Fibroblast of the aortic adventitia (primary cell): ENCODE data around the gene SULT1C2. TPM values are rescaled to one million over a fixed set of nuclear protein-coding genes. Genes with fewer than 3 reads are reported as not detected.
"Not testable (repeated sequence)": the region's sequence is repeated elsewhere in the genome, so short reads cannot be mapped to it uniquely, and the experiment has no call there.

Source experiments
- DNase-seq: peaks from one replicate; pipeline ENCODE4 v3.0.0-alpha.2; 2010; ENCODE audit warnings: low read depth
- H3K4me3 ChIP-seq: 2 replicates; pipeline ENCODE4 v1.5.1; 2011; ENCODE audit warnings: low read depth, mild to moderate bottlenecking, control low read depth, low read length, moderate library complexity
- total RNA-seq: library from RNA; depleted of rRNA; stranded (reverse); fragments of >200 nt; gene quantifications from 2 replicates; pipeline ENCODE4 v1.2.3, GENCODE V29; 2012; ENCODE audit warnings: low replicate concordance
- TF ChIP-seq, protein P1 (sequence below): IDR thresholded peaks from 2 replicates; pipeline ENCODE4 v1.5.1; 2011; ENCODE audit warnings: mild to moderate bottlenecking, low read length, control low read depth, inconsistent platforms; ENCODE audit not compliant: insufficient read depth

Gene SULT1C2
- total RNA-seq, 1 donor = 0.27 TPM

DNA sequence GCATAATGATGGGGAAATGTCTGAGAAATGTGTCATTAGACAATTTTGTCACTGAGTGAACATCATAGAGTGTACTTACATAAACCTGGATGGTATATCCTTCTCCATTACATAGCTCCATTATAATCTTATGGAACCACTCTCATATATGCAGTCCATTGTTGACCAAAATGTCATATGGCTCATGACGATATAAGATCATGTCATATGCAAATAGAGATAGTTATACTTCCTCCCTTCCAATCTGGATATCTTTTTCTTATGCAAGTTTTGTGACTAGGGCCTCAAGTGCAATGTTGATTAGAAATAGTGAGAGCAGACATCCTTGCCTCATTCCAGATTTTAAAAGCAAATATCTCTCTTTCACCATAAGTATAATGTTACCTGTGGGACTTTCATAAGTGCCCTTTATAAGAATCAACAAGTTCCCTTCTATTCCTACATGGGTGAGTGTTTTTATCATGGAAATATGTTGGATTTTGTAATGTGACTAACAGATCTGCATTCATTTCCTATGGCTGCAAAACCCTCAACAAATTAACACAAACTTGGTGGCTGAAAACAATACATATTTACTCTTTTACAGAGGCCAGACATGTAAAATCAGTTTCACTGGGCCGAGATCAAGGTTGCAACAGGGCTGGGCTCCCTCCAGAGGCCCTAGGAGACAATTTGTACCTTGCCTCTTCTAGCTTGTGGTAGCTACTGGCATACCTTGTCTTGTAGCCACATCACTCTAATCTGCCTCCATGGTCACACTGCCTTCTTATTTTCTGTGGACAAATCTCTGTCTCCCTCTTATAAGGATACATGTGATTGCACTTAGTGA lies 67.4 kb downstream of the SULT1C2 start:
- no peak for DNase-seq
- no peak overlapping the region for H3K4me3 ChIP-seq
- TF ChIP-seq, protein P1, sequence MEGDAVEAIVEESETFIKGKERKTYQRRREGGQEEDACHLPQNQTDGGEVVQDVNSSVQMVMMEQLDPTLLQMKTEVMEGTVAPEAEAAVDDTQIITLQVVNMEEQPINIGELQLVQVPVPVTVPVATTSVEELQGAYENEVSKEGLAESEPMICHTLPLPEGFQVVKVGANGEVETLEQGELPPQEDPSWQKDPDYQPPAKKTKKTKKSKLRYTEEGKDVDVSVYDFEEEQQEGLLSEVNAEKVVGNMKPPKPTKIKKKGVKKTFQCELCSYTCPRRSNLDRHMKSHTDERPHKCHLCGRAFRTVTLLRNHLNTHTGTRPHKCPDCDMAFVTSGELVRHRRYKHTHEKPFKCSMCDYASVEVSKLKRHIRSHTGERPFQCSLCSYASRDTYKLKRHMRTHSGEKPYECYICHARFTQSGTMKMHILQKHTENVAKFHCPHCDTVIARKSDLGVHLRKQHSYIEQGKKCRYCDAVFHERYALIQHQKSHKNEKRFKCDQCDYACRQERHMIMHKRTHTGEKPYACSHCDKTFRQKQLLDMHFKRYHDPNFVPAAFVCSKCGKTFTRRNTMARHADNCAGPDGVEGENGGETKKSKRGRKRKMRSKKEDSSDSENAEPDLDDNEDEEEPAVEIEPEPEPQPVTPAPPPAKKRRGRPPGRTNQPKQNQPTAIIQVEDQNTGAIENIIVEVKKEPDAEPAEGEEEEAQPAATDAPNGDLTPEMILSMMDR = no peak

DNA sequence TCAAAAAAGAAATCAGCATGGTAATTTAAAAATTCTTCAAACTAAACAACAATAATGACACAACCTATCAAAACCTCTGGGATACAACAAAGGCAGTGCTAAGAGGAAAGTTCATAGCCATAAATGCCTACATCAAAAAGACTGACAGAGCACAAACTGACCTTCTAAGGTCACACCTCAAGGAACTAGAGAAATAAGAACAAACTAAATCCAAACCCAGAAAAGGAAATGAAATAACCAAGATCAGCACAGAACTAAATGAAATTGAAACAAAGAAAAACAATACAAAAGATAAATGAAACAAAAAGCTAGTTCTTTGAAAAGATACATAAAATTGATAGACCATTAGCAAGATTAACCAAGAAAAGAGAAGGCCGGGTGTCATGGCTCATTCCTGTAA lies 70.6 kb downstream of the SULT1C2 start:
- not testable (repeated sequence) for H3K4me3 ChIP-seq, DNase-seq

Other genes with a start within 250 kb of the SULT1C2 start
- gene SULT1C3, start 48.9 kb upstream of the SULT1C2 start, total RNA-seq = not detected in 2 replicates
- 0.33 TPM in 1 of 2 replicates, not detected in the other for gene SULT1C4, start 89.1 kb downstream of the SULT1C2 start, total RNA-seq
- 42.8 and 50.0 TPM in 2 replicates for gene GCC2, start 160.3 kb downstream of the SULT1C2 start, total RNA-seq
- gene LIMS1, start 245.6 kb downstream of the SULT1C2 start, total RNA-seq = 66.6 and 91.2 TPM in 2 replicates